H7 (cell line): Measurements from ENCODE around the gene CEP126. TPM values are rescaled to one million over a fixed set of nuclear protein-coding genes. Genes with fewer than 3 reads are reported as not detected.
A peak's percentile ranks its signal among the peaks of the same experiment; 100 is the strongest.
"Not testable (repeated sequence)": the region's sequence is repeated elsewhere in the genome, so short reads cannot be mapped to it uniquely, and the experiment has no call there.

Source experiments
- DNase-seq: peaks from one replicate; pipeline ENCODE4 v3.0.0; 2012
- H3K27me3 ChIP-seq: 2 replicates; pipeline ENCODE4 v1.6.0; 2011; ENCODE audit warnings: mild to moderate bottlenecking, low read length; ENCODE audit not compliant: control insufficient read depth, insufficient read depth
- H3K36me3 ChIP-seq: replicated peaks from 2 replicates; pipeline ENCODE4 v1.5.1; 2011; ENCODE audit warnings: low read length; ENCODE audit not compliant: control insufficient read depth, insufficient read depth
- H3K4me3 ChIP-seq: 2 replicates; pipeline ENCODE4 v1.5.1; 2011; ENCODE audit warnings: low read depth, mild to moderate bottlenecking, control low read depth, low read length, moderate library complexity; ENCODE audit not compliant: insufficient read depth
- total RNA-seq: library from RNA; depleted of rRNA; stranded (reverse); fragments of >200 nt; shearing (Covaris generic); gene quantifications from 2 replicates; pipeline ENCODE4 v1.2.3, GENCODE V29; 2014

Gene CEP126
- total RNA-seq, 1 experiment from 2014 or later = 0.59 TPM

DNA sequence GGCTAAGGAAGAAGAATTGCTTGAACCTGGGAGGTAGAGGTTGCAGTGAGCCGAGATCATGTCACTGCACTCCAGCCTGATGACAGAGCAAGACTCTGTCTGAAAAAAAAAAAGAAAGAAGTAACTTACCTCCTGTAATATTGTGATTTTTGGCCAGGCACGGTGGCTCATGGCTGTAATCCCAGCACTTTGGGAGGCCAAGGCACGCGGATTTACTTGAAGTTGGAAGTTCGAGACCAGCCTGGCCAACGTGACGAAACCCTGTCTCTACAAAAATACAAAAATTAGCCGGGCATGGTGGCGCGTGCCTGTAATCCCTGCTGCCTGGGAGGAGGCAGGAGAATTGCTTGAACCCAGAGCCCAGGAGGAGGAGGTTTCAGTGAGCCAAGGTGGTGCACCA, 49.4 kb downstream of the CEP126 start:
- not testable (repeated sequence) for H3K4me3 ChIP-seq, H3K36me3 ChIP-seq, H3K27me3 ChIP-seq, DNase-seq

DNA sequence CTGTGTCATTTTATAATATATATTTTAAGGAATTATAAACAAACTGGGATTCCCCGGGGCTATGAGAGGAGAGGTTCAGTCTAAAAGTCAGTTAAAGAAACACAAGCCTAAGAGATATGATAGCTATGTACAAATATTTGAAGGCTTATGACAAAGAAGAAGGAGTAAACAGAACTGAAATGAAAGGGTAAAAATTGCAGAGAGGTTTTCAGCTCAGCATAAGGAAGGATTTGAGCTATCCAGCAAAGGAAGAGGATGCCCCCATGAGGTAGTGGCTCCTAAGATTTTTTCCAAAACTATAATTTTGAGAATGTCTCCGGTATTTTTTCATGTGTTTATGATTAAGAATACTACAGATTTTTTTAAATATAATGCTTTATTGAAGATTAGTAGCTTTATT, 59.4 kb downstream of the CEP126 start:
- no peak overlapping the region for H3K4me3 ChIP-seq
- H3K27me3 ChIP-seq = no peaks in the 10 kb centered on the region
- H3K36me3 ChIP-seq = no peaks in the 10 kb centered on the region
- DNase-seq = no peak

DNA sequence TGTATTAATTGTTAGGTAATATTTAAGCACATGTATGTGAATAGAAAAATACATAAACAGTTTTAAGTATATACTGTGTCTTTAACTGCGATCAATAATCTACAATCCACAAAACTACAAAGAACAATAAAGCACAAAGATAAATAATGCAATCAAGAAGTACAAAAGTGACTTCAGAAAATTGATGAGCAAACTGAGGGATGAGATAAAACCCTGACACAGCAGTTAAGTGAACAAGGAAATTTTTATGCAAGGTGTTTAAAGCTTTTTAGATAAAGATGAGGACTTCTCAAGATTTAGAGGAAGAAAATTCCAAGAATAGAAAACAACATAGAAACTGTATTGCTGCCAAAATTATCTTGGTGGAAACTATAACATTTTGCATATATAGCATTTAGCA, 60.0 kb downstream of the CEP126 start:
- Histone ChIP-seq H3K27me3 (no peaks in the 10 kb centered on the region), H3K36me3 (no peaks in the 10 kb centered on the region), H3K4me3 (no peak overlapping the region)
- DNase-seq = no peak

DNA sequence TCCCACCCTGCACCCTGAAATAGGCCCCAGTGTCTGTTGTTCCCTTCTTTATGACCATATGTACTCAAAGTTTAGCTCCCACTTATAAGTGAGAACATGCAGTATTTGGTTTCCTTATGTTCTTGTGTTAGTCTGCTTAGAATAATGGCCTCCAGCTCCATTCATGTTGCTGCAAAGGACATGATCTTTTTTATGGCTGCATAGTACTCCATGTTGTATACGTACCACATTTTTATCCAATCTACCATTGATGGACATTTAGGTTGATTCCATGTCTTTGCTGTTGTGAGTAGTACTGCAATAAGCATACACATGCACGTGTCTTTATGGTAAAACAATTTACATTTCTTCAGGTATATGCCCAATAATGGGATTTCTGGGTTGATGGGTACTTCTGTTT, 60.9 kb downstream of the CEP126 start:
- DNase-seq = no peak
- Histone ChIP-seq H3K36me3 (no peaks in the 10 kb centered on the region), H3K27me3 (no peaks in the 10 kb centered on the region), H3K4me3 (no peak overlapping the region)

DNA sequence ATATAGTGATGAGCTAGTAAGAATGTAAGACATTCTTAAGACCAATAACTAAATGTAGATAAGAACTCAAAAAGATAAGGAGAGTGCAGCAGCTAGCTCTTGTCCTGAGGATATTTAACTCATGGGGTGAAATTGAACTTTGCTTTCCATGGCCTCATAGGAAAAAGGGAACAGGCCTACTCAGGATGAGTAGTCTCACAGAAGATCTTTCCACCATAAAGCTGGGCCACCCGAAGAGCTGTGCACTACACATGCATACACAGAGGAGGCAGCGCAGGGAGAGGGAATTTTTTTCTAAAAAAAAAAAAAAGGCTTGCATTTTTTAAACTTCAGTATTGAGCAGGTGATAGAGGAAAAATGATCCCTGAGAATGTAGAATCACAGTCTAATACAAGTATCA, 72.6 kb downstream of the CEP126 start:
- no peak for DNase-seq
- Histone ChIP-seq H3K27me3 (no peaks in the 10 kb centered on the region), H3K36me3 (no peaks in the 10 kb centered on the region), H3K4me3 (no peak overlapping the region)

DNA sequence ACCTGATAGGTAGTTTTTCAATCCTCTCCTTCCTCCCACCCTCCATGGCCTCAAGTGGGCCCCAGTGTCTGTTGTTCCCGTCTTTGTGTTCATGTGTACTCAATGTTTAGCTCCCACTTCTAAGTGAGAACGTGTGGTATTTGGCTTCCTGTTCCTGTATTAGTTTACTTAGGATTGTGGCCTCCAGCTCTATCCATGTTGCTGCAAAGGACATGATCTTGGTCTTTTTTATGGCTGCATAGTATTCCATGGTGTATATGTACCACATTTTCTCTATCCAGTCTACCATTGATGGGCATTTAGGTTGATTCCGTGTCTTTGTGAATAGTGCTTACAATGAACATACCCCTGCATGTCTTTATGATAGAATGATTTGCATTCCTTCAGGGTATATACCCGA, 78.4 kb downstream of the CEP126 start:
- H3K36me3 ChIP-seq = no peaks in the 10 kb centered on the region
- DNase-seq = no peak
- H3K4me3 ChIP-seq = no peak overlapping the region
- no peaks in the 10 kb centered on the region for H3K27me3 ChIP-seq

DNA sequence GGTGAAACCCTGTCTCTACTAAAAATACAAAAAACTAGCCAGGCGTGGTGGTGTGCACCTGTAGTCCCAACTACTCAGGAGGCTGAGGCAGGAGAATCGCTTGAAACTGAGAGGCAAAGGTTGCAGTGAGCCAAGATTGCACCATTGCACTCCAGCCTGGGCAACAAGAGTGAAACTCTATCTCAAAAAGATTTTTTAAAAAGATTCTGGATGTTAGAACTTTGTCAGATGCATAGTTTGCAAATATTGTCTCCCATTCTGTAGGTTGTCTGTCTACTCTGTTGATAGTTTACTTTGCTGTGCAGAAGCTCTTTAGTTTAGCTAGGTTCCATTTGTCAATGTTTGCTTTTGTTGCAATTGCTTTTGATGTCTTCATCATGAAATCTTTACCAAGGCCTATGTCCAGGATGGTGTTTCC, 79.3 kb downstream of the CEP126 start:
- H3K27me3 ChIP-seq, H3K4me3 ChIP-seq, DNase-seq, H3K36me3 ChIP-seq: not testable (repeated sequence)

DNA sequence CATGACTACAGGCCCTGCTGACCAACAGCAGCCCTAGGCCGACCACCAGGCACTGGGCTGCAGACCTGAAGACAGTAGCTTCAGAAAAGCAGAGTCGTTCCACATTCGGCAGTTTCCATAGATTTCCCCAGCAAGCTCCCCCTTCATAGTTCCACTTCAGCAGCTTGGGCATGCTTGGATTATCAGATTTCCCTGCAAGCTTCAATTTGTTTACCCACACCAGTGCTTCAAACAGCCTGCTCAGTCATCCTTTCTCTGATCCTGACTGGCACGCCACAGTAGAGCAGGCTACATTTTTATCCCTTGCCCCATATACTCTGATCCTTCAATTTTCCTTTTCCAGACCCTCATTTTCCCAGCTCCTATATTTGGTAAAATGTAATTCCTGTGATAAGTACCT, 81.3 kb downstream of the CEP126 start:
- no peaks in the 10 kb centered on the region for H3K36me3 ChIP-seq
- no peaks in the 10 kb centered on the region for H3K27me3 ChIP-seq
- no peak overlapping the region for H3K4me3 ChIP-seq
- no peak for DNase-seq

DNA sequence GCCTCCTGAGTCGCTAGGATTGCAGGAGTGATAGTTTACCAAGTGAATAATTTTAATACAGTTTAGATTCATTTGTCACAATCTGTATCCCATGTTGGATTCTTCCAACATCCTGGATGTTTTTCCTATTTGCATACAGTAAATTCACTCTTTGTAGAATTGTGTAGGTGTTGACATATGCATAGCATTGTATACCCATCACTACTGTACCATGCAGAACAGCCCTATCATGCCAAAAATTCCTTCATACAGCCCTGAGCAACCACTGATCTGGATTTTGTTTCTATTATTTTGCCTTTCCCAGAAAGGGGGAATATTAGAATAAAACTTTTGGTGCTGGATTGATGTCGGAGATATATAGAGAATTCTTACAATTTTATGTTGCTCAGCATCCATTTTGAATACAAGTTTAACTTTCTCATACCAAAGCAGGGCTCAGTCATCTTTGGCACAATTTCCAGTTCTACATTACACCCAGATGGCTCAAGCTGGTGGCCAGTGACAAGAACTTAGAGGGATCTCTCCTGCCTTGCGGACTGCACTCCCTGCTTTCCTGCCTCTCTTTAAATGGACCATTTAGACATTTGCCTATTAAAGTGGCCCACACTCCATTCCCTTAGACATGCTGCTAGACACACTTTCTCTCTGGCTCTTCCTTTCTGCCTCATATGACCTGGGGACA, 87.0 kb downstream of the CEP126 start:
- Histone ChIP-seq H3K4me3 (no peak overlapping the region), H3K36me3 (no peaks in the 10 kb centered on the region), H3K27me3 (no peaks in the 10 kb centered on the region)
- no peak for DNase-seq

DNA sequence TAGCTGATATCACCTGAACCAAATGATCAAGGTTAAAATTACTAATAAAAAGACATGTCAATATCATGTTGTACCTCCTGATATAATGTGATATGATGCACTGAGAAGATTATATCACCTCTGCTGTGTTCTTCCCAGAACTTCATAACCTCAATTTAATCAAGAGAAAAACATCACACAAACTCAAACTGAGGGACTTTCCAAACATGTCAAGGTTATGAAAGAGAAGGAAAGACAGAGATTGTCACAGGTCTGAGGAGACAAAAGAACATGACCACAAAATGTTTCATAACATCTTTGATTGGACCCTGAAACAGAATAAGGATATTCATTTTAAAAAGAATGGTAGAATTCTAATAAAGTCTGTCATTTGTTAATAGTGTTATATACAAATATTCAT, 89.4 kb downstream of the CEP126 start:
- H3K36me3 ChIP-seq = no peaks in the 10 kb centered on the region
- no peaks in the 10 kb centered on the region for H3K27me3 ChIP-seq
- no peak for DNase-seq
- no peak overlapping the region for H3K4me3 ChIP-seq

DNA sequence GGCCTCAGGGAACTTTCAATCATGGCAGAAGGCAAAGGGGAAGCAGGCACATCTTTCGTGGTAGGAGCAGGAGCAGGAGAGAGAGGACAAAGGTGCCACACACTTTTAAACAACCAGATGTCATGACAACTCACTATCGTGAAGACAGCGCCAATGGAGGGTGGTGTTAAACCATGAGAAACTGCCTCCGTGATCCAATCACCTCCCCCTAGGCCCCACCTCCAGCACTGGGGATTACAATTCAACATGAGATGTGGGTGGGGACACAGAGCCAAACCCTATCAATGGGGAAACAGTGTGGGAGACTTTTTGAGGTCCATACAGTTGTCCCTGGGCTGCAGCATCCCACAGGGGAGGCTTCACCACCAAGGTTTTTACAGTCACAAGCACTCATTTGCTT, 90.5 kb downstream of the CEP126 start:
- Histone ChIP-seq H3K36me3 (no peaks in the 10 kb centered on the region), H3K27me3 (no peaks in the 10 kb centered on the region), H3K4me3 (no peak overlapping the region)
- no peak for DNase-seq

DNA sequence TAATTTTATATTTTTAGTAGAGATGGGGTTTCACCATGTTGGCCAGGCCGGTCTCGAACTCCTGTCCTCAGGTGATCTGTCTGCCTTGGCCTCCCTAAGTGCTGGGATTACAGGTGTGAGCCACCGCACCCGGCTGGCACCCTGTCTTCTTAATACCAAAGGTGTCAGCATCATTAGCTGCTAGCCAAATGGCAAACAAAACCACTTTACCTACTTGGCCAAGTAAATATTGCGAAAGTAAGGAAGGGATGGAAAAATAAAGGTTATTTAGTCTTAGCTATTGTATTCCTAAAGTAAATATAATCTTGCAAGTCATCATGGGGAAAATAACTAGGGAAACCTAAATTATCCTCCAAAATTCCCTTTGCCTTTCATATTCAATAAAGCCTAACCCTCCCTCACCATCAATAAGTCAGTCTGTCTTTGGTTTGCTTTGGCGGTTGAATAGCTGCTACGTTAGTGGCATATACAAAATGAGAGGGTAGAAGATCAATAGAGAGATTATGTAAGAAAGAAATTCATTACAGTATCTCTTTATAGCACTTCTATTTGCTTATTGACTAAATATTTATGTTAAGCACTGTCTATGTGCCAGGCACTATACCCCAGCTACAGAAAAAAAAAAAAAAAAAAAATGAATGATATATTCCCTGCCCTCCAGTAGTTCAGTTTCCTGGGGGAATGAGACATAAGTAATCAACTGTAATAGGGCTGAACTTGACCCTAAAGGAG, 92.2 kb downstream of the CEP126 start:
- no peak for DNase-seq
- Histone ChIP-seq H3K27me3 (no peaks in the 10 kb centered on the region), H3K4me3 (no peak overlapping the region), H3K36me3 (no peaks in the 10 kb centered on the region)

DNA sequence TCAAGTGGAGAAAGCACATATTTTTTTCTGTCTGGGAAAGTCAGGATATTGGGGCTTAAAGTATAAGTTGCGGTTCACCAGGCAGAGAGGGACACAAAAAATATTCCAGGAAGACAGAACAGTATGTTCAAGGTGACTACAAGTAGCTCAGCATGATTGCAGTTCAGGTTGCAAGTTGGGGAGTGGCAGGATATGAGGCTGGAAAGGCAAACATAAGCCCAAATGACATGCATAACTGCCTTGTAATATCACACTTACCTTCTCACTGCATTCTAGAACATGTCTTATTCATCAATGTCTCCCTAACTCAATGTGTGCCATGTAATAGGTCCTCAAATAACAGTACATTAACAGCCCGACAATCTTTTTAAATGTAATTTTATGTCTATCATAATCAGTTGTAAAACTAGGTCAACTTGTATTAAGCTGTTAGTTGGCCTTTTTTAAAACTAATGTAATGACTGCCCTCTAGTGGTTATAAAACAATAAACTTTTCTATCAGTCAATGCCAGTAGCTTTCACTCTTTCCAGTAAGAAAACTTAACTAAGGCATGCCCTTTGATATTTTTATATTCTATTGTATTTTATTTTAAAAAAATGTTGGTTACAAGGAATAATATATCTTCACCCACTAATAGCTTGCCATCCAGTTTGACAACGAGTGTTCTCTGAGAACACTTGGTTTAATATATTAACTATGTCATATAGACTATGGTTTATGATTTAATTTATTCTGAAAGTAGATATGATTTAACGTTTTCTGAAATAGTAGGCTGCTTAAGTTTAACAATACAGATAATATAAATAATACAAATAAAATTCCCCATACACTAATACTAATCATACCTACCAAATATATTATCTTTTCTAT, 93.0 kb downstream of the CEP126 start:
- H3K4me3 ChIP-seq = no peak overlapping the region
- no peaks in the 10 kb centered on the region for H3K27me3 ChIP-seq
- DNase-seq = peak; percentile 25
- no peaks in the 10 kb centered on the region for H3K36me3 ChIP-seq

DNA sequence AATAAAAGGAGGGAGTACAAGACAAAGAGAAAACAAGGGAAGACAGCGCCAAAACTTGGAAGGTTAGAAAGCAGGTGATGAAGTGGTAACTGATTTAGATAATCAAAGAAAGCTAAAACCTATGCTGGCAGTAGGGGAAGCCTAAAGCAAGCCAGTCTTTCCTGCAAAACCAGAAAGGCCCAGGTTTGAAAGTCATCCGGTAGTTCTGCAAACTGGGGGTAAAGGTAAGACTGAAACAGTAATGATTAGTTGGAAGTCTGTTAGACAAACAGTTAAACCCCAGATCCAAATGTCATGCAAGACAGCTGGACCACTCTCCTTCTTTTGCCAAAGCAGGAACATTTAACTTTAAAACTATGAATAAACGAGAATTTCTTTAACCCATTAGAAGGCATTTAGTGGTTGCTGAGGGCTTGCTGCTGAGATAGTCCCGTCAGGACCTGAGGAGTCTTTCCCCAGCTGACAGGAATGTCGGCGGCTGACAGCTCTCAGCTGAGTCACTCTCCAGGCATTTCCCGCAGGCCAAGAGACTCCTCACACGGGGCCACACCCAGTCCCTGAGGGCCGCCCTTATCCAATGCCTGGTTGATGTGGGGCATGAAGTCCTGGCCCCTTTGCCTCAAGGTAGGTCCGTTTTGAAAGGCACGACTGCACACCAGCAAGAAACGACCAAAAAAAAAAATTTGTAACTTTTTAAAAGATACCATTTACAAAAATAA, 96.1 kb downstream of the CEP126 start:
- Histone ChIP-seq H3K36me3 (no peaks in the 10 kb centered on the region), H3K4me3 (no peak overlapping the region), H3K27me3 (no peaks in the 10 kb centered on the region)
- peak; percentile 78 for DNase-seq
